ENCODE results near the gene HAPSTR1.
"Not testable (repeated sequence)": the region's sequence is repeated elsewhere in the genome, so short reads cannot be mapped to it uniquely, and the experiment has no call there.

The HAPSTR1 gene

DNA sequence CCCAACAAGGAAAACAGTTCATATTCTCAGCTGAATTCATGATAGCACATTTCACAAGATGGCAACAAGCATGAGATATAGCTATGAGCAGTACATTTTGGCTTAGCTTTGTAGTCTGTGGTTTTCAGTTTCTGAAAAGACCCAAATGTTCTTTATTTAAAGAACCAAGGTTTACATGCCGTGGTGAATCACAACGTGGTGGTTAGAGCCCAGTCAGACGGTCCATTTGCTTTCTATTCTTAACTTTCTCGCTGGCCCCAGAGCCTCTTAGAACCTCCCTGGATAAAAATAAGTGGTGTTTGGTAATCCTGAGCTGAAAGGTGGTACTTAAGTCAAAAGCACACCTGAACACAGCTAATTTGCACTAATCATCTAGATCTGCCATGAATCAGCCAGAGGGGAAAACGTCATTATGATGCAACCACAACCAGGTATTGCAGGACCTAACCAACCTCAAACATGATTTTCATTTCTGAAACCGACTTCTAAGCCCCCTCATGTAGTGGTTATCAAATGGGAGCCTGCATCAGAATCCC is 18.6 kb upstream of the HAPSTR1 start:
- no peak for DNase-seq (ENCODE audit: low spot score)

DNA sequence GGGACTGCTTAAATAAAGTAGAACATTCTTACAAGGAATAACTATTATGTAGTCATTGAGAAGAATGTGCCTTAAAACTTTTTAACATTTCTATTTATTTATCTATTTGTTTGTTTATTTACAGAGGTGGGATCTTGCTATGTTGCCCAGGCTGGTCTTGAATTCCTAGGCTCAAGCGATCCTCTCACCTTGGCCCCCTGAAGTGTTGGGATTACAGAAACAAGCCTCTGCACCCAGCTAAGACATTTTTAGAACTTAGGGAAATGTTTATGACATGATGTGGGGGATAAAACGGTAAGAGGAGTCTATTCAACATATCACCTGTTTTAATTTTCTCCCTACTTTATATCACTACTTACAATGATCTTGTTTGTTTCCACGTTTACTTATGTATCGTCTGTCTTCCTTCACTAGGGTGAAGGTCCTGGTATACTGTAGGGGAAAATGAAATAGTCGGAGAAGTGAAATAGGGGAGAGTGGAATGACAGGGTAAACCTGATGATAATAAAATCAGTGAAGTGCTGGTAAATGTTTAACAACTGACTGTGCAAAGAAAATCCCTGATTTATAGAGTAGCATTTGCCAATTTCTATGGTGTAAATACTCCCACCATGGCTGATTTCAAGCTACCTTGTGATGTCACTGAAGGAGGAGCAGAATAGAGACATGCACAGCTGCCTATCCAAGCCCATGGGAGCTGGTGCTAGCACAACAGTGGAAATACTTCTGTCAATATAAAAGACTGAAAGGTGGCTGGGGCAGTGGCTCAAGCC is 16.0 kb upstream of the HAPSTR1 start:
- no peak for DNase-seq (ENCODE audit: low spot score)

DNA sequence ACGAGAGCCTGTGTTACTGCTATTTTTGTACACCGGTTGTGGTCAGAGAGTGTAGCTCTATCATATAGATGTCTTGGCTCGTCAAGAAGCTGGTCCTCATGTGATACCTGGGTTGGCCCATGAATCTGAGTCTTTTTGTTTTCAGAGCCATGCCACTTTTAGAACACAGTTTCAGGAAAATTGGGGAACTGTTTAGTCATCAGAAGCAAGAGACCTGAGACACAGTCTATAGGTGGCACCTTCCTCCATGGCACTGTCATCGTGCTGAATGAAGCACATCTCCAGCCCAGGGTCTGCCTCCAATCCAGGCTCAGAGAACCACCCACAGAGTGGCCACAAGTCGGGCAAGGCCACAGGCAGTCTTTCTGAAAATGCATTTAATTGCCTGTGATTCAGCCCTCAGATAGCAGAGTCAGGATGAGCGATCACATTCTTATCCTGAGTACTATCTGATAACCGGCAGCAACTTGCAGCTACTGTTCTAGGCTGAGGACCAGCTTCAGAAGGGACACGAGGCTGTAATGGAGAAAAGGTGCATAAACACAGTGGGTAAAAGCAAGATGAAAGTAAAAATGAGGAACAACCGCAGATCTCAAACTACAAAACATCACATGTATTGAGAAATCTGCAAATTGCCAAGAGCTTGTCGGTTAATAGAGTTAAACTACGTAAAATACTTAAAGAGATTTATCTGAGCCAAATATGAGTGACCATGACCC is 14.2 kb upstream of the HAPSTR1 start:
- DNase-seq (ENCODE audit: low spot score), result no peak

DNA sequence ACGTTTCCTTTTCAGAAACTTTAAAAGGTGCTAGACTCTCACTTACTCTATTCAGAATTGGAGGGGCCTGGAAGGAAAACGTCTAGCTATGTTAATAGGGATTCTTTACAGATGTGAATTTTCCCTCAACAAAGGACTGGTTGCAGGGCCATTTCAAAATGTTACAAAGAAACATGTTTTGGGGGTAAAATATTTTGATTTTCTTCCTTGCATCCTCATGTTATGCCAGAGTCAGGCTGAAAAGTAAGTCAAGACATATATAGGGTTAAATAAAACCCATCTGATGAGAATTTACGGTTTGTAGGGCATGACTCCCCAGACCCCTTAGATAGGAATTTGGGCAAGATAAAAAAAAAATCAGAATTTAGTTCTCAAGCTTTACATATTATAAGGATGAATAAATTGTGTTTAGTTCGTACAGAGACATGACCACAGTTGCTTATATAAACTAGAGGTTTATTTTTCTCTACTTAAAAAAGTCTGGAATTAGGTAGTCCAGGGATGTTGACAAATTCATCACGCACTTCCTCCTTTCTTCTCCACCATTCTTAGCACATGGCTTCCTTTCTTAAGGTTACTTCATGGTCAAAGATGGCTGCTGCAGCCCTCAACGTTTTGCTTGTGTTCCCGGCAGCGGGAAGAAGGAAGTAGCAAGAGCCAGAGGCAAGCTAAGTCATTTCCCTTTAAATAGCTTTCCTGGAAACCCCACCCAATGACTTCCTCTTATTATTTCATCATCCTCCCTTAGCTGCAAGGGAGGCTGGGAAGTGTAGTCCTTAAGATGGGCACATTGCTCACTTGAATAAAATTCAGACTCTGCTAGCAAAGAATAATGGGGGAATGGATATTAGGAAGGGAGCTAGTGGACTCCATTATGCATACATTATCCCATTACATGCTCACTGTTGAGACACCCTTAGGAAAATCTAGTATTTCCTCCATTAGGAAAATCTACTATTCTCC is 12.7 kb upstream of the HAPSTR1 start:
- DNase-seq (ENCODE audit: low spot score), result peak; percentile 81

DNA sequence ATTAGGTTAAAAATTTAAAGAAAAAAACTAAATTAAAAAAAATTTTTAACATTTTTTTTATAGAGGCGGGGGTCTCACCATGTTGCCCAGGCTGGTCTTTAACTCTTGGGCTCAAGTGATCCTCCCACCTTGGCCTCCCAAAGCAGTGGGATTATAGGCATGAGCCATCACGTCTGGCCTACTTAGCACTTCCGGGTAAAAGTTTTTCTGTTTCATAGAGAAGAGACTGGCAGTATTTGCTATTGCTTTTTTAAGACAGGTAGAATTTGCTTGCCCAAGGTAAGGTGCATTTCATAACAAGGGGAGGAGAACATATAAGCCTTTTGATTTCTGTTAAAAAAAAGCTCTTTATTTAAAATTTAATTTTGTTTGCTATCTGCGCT is 12.0 kb upstream of the HAPSTR1 start:
- no peak for DNase-seq (ENCODE audit: low spot score)

DNA sequence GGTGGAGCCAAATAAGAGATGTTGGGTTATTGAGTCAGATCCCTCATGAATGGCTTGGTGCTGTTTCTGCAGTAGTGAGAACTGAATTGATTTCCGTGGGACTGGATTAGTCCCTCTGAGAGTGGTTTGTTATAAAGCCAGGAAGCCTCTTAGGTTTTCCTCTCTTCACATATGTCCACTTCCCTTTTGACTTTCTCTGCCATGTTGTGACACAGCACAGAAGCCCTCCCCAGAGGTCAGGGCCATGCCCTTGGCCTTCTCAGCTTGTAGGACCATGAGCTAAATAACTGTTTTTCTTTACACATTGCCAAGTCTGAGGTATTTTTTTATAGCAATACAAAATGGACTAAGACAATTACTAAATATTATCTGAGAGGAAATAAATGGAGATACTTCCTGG is 10.3 kb upstream of the HAPSTR1 start:
- no peak for DNase-seq (ENCODE audit: low spot score)

DNA sequence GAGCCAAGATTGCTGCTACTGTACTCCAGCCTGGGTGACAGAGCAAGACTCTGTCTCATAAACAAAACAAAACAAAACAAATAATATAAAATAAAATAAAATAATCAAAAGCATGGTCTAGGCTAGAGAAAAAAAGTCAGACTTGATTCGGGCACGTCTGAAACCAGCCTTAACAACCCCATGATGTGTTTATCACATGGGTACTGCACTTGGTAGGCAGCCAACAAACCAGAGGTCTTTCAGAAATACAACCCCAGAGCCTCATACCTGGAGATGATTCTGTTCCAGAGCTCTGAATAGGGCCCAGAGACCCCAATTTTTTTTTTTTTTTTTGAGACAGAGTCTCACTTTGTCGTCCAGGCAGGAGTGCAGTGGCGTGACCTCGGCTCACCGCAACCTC is 9.6 kb upstream of the HAPSTR1 start:
- DNase-seq (ENCODE audit: low spot score), result no peak

DNA sequence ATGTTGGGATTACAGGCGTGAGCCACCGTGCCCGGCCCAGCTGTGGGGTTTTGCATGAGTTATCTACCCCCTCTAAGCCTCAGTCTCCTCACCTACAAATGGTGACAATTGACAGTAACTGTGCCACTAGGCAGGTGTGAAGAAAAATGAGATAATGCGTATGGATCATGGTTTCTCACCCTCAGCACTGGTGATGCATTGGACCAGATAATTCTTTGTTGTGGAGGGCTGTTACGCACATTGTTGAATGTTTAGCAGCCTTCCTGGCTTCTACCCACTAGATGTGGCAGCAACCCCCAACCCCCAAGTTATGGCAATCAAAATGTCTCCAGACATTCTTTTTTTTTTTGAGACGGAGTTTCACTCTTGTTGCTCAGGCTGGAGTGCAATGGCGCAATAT is 9.0 kb upstream of the HAPSTR1 start:
- peak; percentile 18 for DNase-seq (ENCODE audit: low spot score)

DNA sequence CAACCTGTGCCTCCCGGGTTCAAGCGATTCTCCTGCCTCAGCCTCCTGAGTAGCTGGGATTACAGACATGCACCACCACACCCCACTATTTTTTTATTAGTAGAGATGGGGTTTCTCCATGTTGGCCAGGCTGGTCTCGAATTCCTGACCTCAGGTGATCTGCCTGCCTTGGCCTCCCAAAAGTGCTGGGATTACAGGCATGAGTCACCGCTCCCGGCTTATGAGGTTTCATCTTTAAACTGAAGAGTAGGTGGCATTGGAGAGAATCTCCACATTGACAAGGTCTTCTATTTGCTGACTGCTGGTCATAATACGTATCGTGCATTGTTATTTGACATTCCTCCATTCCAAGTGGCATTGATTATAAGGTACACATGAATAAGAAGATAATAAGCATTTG is 3.7 kb upstream of the HAPSTR1 start:
- not testable (repeated sequence) for DNase-seq (ENCODE audit: low spot score)

DNA sequence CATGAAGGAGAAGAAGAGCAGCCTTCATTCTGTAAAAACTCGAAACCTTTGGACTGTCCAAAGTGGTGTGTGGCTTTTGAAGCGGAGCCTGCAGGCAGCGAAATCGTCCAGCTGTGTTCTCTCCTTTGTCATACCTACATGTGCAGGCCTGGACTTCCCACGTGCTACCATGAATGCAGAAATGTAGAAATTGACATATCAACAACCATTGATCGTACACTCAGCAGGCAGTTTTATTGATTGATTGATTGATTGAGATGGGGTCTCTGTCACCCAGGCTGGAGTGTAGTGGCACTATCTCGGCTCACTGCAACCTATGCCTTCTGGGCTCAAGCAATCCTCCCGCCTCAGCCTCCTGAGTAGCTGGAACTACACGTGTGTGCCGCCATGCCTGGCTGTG is 2.6 kb upstream of the HAPSTR1 start:
- no peak for DNase-seq (ENCODE audit: low spot score)

DNA sequence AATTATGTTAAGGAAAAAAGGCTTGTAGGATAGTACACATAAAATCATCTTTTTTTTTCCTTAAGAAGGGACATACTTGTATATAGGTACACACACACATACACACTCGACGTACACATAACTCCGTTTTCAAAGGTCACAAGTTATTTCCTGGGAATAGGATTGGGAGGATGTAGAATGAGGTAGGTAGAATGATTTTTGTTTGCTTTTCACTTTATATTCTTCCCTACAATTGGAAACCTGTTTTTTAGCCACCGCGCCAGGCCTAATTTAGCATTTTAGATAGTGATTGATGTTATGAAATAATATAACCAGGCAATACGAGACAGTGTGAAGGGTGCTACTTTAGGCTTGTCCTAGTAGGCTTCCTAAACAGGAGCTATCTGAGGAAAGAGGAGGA is 1.8 kb upstream of the HAPSTR1 start:
- DNase-seq (ENCODE audit: low spot score), result no peak

DNA sequence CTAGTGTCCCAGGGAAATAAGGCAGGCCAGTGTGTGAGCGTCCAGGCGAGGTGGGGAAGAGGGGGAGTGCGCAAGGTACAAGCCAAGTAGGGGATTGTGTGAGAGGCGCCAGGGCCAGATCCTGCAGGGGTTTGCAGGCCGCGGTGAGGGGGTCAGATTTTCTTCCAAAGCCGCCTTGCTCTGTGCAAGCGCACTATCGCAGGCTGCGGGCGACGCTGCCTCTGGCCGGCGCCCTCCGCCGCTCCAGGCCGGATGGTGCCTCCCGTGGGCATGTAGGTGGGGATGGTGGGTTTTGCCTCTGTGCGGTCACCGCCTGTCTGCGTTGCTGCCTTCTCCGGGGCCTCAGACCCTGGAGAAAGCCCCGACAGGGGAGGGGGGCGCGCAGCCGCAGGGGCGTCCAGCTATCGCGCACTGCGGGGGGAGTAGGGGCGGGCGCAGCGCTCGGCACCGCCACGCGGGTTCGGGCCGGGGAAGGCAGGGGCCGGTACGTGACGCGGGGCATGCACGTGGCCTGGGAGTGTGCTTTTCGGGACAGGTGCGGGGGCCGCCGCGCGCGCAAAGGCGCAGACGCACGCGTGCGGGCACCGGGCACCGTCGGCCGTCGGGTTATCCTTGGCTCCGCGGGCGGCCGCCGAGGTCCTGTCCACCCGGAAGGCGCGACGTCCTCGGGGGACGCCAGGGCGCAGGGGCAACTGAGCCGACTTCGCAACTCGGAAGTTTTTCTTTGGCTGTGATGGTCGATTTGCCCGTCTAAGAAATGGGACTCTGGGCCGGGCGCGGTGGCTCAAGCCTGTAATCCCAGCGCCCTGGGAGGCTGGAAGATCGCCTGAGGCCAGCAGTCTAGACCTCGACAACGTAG is 1.1 kb upstream of the HAPSTR1 start:
- peak; percentile 30 for DNase-seq (ENCODE audit: low spot score)

DNA sequence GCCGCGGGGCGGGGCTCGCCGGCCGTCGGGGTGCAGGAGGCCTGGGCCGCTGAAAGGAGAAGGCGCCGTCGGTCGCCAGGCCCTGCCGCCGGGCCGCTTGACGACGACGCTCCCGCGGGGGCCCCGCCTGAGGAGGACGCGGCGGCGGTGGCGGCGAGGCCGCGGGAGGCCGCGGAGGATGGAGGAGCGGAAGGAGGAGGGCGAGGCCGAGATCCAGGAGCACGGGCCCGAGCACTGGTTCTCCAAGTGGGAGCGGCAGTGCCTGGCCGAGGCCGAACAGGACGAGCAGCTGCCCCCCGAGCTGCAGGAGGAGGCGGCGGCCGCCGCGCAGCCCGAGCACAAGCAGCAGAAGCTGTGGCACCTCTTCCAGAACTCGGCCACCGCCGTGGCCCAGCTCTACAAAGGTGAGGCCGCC is 430 bp downstream of the HAPSTR1 start:
- DNase-seq (ENCODE audit: low spot score), result peak; percentile 18

DNA sequence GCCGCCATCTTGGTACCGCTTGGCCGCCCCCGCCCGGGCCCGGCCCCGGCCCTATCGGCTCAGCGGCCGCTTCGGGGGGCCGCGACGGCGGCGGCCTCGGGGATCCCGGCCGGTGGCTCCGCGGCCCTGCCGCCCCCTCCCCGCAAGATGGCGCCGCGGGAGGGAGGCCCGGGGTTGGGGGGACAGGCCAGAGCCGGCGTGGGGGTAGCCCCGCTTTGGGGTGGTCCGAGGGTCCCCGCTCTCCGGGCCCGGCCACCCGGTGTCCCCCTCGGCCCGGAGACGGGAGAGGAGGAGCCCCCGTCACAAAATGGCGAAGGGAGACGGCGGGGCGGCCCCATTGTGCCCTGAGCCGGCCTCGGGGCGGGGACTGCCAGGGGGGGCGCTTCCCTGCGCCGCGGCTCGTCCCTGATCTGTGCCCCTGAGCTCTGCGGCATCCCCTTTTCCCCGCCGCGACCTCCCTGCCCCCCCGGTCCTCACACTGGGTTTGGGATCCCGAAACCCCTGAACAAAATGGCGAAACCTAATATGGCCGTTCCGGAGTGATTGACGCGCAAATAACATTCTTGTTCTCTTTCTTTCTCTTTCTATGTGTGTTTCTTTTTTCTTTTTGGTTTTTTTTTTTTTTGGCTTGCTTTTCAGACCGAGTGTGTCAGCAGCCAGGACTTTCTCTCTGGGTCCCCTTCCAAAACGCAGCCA is 986 bp downstream of the HAPSTR1 start:
- DNase-seq (ENCODE audit: low spot score), result peak; percentile 37

DNA sequence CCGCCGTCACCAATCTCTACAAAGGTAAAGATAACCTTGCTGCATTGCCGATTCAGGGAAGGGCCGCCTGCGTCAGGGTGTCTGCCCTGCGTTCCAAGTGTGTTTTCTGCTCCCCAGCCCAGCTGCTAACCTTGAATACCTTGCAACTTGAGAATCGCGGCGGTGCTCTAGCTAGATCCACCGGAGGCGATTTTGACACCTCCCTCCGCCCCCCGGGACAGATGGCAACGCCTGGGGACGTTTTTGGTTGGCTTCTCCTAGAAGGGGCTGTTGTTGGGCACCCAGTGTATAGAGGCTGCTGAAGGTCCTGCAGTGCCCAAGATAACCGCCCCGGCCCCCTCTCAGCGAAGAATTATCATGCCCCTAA is 1.5 kb downstream of the HAPSTR1 start:
- DNase-seq (ENCODE audit: low spot score), result peak; percentile 21

DNA sequence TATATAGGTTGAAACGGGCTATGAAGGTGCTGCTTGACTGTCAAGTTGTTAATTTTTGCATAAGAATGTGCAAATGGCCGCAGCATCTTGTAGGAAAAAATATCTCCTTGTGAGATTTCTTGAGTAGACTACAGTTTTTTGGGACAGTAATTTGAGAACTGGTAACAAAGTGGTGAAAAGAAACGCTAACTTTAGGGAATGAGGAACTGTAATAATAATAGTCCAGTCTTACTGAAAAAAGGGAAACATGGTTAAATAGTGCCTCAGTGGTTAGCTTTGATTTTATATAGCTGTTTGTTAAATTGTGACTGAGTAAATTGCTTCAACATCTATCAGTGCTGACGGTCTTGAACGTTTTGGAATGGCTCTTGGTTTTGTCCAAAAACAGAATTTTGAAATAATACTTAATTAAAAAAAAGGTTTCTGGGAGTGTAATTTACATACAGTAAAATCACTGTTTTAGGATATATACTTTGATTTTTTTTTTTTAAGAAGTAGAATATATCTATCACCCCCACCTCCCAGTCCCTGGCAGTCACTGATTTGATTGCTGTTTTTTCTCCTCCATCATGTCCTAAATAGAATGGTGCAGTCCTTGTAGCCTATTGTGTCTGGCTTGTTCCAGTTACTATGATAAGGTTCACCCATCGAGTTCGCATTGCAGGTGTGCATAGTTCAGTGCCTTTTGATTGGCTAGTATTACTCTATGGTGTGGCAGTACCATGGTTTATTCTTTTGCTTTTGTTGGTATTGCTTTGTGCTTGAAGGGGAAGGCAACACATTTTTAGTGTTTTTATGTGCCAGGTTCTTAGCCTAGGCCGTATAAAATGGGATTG is 2.8 kb downstream of the HAPSTR1 start:
- DNase-seq (ENCODE audit: low spot score), result no peak

DNA sequence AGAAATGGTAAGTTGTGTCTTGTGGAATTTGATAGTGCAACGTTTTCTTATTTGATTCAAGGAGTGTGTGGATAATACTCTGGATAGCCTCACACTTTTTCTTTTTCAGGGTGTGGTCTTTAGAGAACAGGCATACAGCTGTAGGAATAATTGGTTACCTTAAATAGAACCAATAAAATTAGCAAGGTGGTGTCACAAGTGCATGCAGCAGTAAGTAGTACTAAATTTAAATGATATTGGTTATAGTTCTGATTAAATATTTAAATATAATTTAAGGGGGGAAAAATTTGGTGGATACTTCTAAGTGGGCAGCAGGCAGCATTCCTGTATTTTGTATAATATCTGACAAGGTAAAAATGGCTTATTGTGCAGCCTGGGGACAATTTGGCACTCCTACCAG is 3.7 kb downstream of the HAPSTR1 start:
- DNase-seq (ENCODE audit: low spot score), result no peak

DNA sequence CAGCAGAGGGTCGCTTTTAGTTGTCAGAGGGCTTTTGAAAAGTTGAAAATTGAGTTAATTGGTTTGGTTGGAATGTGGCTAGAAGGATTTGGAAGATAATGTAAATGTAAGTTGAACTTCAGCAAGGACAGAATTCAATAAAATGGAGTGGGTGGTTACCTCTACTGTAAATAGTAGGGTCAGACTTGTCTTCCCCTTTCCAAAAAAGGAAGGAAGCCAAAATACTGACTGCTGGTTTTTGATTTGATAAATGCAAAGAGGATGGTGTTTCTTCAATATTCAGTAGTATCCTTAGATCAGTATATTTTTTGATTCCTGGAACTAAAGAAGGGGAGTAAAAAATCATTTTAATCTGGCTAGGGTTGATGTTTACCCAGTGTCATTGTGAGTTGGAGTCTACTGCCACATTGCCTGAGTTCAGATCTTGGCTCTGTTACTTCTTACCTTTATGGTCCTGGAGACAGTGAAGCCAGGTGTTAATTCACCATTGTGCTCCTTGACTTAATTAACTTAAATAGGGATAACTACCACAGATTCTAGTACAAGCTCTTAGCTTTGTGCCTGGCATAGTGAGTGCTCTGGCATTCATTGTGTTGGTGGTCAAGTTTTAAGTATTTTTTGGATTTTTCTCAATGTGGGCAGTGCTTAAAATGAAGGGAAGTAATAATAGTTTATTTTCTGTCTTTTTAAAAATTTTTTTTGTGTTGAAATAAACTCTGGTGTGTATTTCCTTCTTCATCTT is 4.4 kb downstream of the HAPSTR1 start:
- DNase-seq (ENCODE audit: low spot score), result no peak

DNA sequence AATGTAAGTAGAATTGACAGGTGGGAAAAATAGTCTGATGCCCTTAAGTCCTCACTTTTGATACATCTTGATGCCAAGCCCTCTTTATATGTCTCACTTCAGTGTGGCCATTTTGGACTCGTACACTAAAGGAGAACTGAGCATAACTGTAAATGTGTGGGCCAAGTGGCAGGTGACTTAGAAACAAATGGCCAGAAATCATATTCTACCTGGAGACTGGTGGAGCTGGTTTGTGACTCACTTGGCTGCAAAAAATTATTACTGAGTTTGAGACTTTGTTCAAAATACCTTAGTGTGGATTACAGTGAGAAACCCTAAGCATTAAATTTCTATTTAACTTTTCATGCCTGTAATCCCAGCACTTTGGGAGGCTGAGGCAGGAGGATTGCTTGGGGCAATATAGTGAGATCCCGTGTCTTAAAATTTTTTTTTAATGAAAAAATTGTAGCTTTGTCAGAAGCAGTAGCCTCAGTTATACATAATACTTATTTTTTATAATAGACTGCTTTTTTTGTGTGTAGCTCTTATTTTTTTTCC is 5.0 kb downstream of the HAPSTR1 start:
- DNase-seq (ENCODE audit: low spot score), result no peak
